GM18867 (cell line): ENCODE results near the gene ANKS3.
"Not testable (repeated sequence)": the region's sequence is repeated elsewhere in the genome, so short reads cannot be mapped to it uniquely, and the experiment has no call there.

ENCODE experiments used
- ATAC-seq: cut with Tn5 transposase; IDR thresholded peaks from one replicate; pipeline ENCODE4 v1.9.1; 2021; ENCODE audit warnings: mild to moderate bottlenecking, moderate library complexity; ENCODE audit not compliant: unreplicated experiment

The ANKS3 gene

DNA sequence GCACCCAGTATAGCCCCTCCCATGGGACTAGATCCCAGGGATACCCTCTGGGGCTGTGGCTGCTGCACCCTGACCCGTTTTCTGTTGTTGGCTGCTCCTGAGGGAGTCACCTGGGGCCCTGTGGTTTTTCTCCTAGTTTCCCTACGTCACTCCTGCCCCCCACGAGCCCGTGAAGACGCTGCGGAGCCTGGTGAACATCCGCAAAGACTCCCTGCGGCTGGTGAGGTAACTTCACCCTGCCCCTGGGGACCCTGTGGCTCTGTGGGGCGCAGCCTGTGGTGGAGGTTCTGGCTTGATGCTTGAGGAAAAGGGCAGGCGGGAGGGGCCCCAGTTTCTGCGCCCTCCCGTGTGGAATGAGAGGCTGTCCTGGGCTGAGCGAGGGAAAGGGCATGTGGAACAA is 82.2 kb downstream of the ANKS3 start:
- ATAC-seq = no peak

DNA sequence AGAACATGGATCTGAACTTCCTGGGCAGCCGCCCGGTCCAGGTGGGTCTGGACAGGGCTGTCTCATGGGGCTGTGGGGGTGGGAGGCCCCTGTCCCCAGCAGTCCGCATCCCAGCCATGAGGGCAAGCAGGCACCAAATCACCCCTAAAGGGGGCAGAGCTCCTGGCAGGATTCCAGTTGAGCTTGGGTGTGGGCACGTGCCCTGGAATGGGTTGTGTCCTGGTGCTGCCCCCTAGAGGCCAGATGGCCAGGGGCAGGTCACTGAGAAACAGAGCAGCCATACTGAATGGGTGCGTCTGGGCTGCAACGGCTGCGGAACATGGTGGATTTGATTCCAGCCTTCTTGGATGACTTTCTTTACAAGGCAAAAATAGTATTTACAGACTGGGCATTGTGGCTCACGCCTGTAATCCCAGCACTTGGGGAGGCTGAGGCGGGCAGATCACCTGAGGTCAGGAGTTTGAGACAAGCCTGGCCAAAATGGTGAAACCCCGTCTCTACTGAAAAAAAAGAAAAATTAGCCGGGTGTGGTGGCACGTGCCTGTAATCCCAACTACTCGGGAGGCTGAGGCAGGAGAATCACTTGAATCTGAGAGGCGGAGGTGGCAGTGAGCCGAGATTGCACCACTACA is 83.5 kb downstream of the ANKS3 start:
- not testable (repeated sequence) for ATAC-seq

DNA sequence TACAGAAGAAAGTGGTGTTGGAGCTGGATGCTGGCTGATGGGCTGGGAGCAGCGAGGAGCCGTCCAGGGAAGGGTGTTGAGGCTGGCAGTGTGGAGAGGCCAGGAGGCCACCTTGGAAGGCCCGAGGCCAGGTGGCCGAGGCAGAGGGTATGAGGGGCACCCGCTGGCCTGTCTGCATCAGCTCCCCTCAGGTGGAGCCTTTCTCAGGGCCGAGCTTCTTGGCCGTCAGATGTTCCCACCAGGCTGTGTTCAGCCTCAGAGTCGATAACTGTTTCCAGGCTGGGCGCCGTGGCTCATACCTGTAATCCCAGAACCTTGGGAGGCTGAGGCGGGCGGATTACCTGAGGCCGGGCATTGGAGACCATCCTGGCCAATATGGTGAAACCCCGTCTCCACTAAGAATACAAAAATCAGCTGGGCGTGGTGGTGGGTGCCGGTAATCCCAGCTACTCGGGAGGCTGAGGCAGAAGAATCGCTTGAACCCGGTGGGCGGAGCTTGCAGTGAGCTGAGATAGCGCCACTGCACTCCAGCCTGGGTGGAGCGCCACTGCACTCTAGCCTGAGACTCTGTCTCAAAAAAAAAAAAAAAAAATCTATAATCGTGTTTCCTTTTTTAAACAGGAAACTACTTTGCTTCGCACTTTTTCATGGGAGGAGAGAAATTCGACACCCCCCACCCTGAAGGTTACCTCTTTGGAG is 84.2 kb downstream of the ANKS3 start:
- ATAC-seq = no peak

DNA sequence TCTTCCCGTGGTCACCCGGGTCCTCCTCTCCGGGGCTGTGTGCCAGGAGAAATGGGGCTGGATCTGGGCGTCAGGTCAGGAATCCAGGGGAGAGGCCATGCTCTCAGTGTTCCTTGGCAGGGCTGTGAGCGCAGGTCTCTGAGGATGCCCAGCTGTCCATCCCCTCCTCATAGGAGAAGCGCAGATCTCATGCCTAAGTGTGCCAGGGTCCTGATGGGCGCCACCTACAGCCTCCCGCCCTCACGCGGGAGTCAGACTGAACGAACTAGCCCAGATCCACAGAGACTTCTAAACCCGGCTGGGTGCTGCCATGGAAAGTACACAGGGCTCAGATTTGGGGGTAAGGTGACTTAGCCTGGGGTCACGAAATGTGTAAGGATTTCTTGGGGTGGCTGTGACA is 85.2 kb downstream of the ANKS3 start:
- ATAC-seq = no peak

DNA sequence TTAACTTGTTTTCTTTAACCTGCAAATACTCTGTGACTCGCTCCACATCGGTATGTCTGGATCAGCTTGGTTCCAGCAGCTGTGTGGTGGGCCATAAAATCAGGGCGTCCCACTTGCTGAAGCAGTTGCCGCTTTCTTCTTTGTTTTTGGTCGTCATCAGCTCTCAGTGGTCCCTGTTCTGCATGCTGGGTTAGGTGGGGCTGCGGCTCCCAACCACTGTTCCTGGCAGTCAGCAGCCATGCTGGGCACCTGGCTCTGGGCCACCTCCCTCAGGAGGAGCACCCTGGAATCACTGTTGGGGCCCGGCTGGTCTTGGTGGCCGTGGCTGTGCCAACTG is 86.5 kb downstream of the ANKS3 start:
- ATAC-seq = no peak

DNA sequence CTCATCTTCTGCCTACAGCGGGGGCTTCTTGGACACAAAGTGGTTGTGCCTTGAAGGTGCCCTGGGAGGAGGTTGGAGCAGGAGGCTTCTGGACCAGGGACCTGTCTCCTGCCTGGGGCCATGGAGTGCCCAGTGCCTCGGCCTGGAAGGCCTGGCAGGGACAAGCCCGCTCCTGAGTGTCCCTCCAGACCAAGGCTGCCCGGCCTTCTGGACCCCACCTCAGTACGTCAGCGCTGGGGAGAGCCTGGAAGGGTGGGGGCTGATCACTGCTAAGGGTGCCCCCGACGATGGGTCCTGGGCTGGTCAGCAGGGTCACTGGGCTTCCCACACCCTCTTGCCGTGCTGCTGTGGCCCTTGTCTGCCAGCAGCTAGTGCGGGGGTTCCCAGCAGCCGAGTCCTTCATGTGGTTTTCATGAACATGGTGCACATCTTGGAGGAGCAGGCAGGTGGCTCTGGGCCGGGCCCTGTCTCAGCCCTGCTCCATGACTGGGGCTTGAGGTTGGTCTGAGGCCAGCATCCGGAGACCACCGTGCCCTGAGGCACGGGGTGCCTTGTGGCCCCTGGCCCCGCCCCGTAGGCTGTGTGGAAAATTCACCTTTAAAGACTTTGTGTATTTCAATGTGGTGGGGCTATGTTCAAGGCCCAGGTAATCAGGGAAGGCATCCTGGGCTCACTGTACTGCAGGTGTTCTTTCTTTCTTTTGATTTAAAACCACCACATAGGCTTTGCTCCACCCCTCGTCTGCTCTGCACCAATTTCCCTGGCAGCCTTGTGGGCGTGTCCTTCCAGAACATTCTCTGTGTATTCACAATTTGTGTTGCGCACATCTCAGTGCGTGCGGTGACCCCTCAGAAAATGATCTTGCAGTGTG is 87.1 kb downstream of the ANKS3 start:
- ATAC-seq = no peak
